GM13976 (cell line): ENCODE data around the gene NPSR1.

Experiments
- DNase-seq: peaks from one replicate; pipeline ENCODE4 v3.0.0; 2012; ENCODE audit warnings: low spot score
- CTCF ChIP-seq: IDR thresholded peaks from 2 replicates; pipeline ENCODE4 v1.5.1; 2012; ENCODE audit warnings: borderline replicate concordance, mild to moderate bottlenecking; ENCODE audit not compliant: insufficient read depth; ENCODE audit errors: extremely low read depth, missing control alignments, control extremely low read depth
- in situ Hi-C: fragments of 300-500 bp; cut with MboI; formaldehyde crosslinking; loops from one replicate; pipeline ENCODE4 v1.12.0; 2022; ENCODE audit warnings: low sequenced_read_pairs, mixed read lengths, inconsistent platforms; ENCODE audit not compliant: unreplicated experiment

NPSR1 gene

GRCh38 chr7:34762764-34763163, 104.7 kb downstream of the NPSR1 start:
- no peak for TF ChIP-seq CTCF
- no peak for DNase-seq
- in situ Hi-C loops: no loop called here

GRCh38 chr7:34772296-34772938, 114.4 kb downstream of the NPSR1 start:
- no peak for TF ChIP-seq CTCF
- no peak for DNase-seq
- in situ Hi-C loops: no loop called here

GRCh38 chr7:34776748-34777358, 118.8 kb downstream of the NPSR1 start:
- TF ChIP-seq CTCF: no peak
- in situ Hi-C loops: no loop called here
- DNase-seq: no peak

- in situ Hi-C loops: no loop called here
- TF ChIP-seq CTCF: no peak
- DNase-seq: no peak
Observed at GRCh38 chr7:34780546-34780945, 122.5 kb downstream of the NPSR1 start.

GRCh38 chr7:34787586-34787985, 129.6 kb downstream of the NPSR1 start:
- in situ Hi-C loops: no loop called here
- no peak for TF ChIP-seq CTCF
- DNase-seq: no peak

GRCh38 chr7:34806831-34807230, 148.8 kb downstream of the NPSR1 start:
- TF ChIP-seq CTCF: no peak
- in situ Hi-C loops: no loop called here
- DNase-seq: no peak
